ENCODE data around the gene CFAP20DC.

DNA sequence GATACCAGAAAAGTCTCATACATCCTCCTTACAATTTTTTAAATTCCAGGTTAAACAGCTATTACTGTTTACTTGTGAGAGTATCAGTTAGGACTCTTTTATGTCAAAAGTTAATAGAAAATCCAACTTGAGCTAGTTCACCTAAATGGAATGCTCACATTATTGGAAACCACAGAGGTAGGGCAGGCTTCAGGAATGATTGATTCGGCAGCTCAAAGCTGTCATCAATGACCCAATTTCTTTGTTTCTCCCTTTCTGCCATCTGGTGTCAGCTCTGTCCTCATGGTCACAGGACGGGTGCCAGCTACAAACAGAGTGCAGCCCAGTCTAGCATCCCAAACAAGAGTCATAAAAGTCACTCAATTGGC lies 32.2 kb downstream of the CFAP20DC start:
- TF ChIP-seq POLR2A (IDR thresholded peaks at IDR 0.05; ENCODE audit: low read depth) (no peak), POLR2AphosphoS5 (IDR thresholded peaks at IDR 0.05) (no peak)
- TF ChIP-seq, protein P1, sequence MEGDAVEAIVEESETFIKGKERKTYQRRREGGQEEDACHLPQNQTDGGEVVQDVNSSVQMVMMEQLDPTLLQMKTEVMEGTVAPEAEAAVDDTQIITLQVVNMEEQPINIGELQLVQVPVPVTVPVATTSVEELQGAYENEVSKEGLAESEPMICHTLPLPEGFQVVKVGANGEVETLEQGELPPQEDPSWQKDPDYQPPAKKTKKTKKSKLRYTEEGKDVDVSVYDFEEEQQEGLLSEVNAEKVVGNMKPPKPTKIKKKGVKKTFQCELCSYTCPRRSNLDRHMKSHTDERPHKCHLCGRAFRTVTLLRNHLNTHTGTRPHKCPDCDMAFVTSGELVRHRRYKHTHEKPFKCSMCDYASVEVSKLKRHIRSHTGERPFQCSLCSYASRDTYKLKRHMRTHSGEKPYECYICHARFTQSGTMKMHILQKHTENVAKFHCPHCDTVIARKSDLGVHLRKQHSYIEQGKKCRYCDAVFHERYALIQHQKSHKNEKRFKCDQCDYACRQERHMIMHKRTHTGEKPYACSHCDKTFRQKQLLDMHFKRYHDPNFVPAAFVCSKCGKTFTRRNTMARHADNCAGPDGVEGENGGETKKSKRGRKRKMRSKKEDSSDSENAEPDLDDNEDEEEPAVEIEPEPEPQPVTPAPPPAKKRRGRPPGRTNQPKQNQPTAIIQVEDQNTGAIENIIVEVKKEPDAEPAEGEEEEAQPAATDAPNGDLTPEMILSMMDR (IDR thresholded peaks at IDR 0.05), result no peak

Measured in esophagus muscularis mucosa (tissue), 3 donors.